Measurements from ENCODE around the gene BMP5.

GRCh38 chr6:55868176-55868575 is 7.2 kb downstream of the BMP5 start:
- TF ChIP-seq EZH2 (IDR thresholded peaks at IDR 0.05) = no peak
- TF ChIP-seq POLR2AphosphoS5 (IDR thresholded peaks at IDR 0.05; ENCODE audit: borderline replicate concordance, low read depth, low read length) = no peak
